KMS-11 (cell line): ENCODE measurements around the gene ENOX1.

Experiments used
- H2AFZ ChIP-seq: fragments of 200-600 bp; sonication (generic); 2 replicates; pipeline ENCODE4 v1.6.1; 2016; ENCODE audit warnings: antibody characterized with exemption, mixed run types, low read depth
- H3K27ac ChIP-seq: fragments of 200-600 bp; sonication (generic); 2 replicates; pipeline ENCODE4 v1.6.1; 2016; ENCODE audit warnings: mild to moderate bottlenecking, mixed run types
- H3K27me3 ChIP-seq: fragments of 200-600 bp; sonication (generic); 2 replicates; pipeline ENCODE4 v1.6.1; 2017; ENCODE audit warnings: mild to moderate bottlenecking, low read depth, mixed run types, moderate library complexity; ENCODE audit not compliant: insufficient read depth
- H3K36me3 ChIP-seq: fragments of 200-600 bp; sonication (generic); 2 replicates; pipeline ENCODE4 v1.6.1; 2017; ENCODE audit warnings: mild to moderate bottlenecking, mixed run types; ENCODE audit not compliant: insufficient read depth
- H3K4me1 ChIP-seq: fragments of 200-600 bp; sonication (generic); 2 replicates; pipeline ENCODE4 v1.6.1; 2016; ENCODE audit warnings: mild to moderate bottlenecking, low read depth, mixed run types; ENCODE audit not compliant: poor library complexity, severe bottlenecking
- H3K4me2 ChIP-seq: fragments of 200-600 bp; sonication (generic); 2 replicates; pipeline ENCODE4 v1.7.0; 2016; ENCODE audit warnings: mild to moderate bottlenecking, mixed run types
- H3K4me3 ChIP-seq: fragments of 200-600 bp; sonication (generic); IDR thresholded peaks from 2 replicates; pipeline ENCODE4 v1.6.1; 2017; ENCODE audit warnings: low read depth, low read length, mixed read lengths; ENCODE audit not compliant: insufficient read depth
- H3K79me2 ChIP-seq: fragments of 200-600 bp; sonication (generic); 2 replicates; pipeline ENCODE4 v1.6.1; 2016; ENCODE audit warnings: low read depth, mixed run types; ENCODE audit not compliant: insufficient read depth
- H3K9ac ChIP-seq: fragments of 200-600 bp; sonication (generic); 2 replicates; pipeline ENCODE4 v1.6.1; 2016; ENCODE audit warnings: mild to moderate bottlenecking, mixed run types
- H4K20me1 ChIP-seq: fragments of 200-600 bp; sonication (generic); 2 replicates; pipeline ENCODE4 v1.6.1; 2016; ENCODE audit warnings: mild to moderate bottlenecking, mixed run types; ENCODE audit not compliant: insufficient read depth
- CTCF ChIP-seq: fragments of 200-600 bp; sonication (generic); conservative IDR thresholded peaks from 2 replicates; pipeline ENCODE4 v1.6.1; 2017; ENCODE audit warnings: low read depth, mild to moderate bottlenecking, antibody characterized with exemption, low read length, moderate library complexity, mixed read lengths

ENOX1 gene

GRCh38 chr13:43528992-43529391 is 257.8 kb downstream of the ENOX1 start:
- Histone ChIP-seq H3K36me3 (no peaks in the 10 kb centered on the region), H3K79me2 (no peaks in the 10 kb centered on the region), H3K4me2 (no peak overlapping the region), H3K4me1 (no peaks in the 10 kb centered on the region), H3K4me3 (no peak overlapping the region), H3K27me3 (no peaks in the 10 kb centered on the region), H2AFZ (no peak overlapping the region), H3K27ac (no peak overlapping the region), H4K20me1 (no peaks in the 10 kb centered on the region), H3K9ac (no peak overlapping the region)
- TF ChIP-seq CTCF: no peak

- Histone ChIP-seq H3K27me3 (no peaks in the 10 kb centered on the region), H3K9ac (no peak overlapping the region), H3K4me3 (no peak overlapping the region), H3K79me2 (no peaks in the 10 kb centered on the region), H3K4me1 (no peaks in the 10 kb centered on the region), H2AFZ (no peak overlapping the region), H3K27ac (no peak overlapping the region), H3K36me3 (no peaks in the 10 kb centered on the region), H3K4me2 (no peak overlapping the region), H4K20me1 (no peaks in the 10 kb centered on the region)
- no peak for TF ChIP-seq CTCF
Observed at GRCh38 chr13:43522788-43523187, 264.0 kb downstream of the ENOX1 start.

GRCh38 chr13:43520351-43520750 is 266.4 kb downstream of the ENOX1 start:
- H3K79me2 ChIP-seq: no peaks in the 10 kb centered on the region
- H3K36me3 ChIP-seq: no peaks in the 10 kb centered on the region
- no peak overlapping the region for H3K27ac ChIP-seq
- no peaks in the 10 kb centered on the region for H4K20me1 ChIP-seq
- no peak for TF ChIP-seq CTCF
- H2AFZ ChIP-seq: no peak overlapping the region
- no peaks in the 10 kb centered on the region for H3K27me3 ChIP-seq
- no peaks in the 10 kb centered on the region for H3K4me1 ChIP-seq
- no peak overlapping the region for H3K4me3 ChIP-seq
- H3K9ac ChIP-seq: no peak overlapping the region
- H3K4me2 ChIP-seq: no peak overlapping the region

GRCh38 chr13:43518833-43519232 is 267.9 kb downstream of the ENOX1 start:
- H3K79me2 ChIP-seq: no peaks in the 10 kb centered on the region
- H3K4me1 ChIP-seq: no peaks in the 10 kb centered on the region
- no peak overlapping the region for H2AFZ ChIP-seq
- H3K27ac ChIP-seq: no peak overlapping the region
- no peak overlapping the region for H3K4me3 ChIP-seq
- H4K20me1 ChIP-seq: no peaks in the 10 kb centered on the region
- no peaks in the 10 kb centered on the region for H3K27me3 ChIP-seq
- H3K9ac ChIP-seq: no peak overlapping the region
- no peak overlapping the region for H3K4me2 ChIP-seq
- no peaks in the 10 kb centered on the region for H3K36me3 ChIP-seq
- TF ChIP-seq CTCF: no peak
